ENCODE measurements around the gene CMC2.

Gene CMC2

DNA sequence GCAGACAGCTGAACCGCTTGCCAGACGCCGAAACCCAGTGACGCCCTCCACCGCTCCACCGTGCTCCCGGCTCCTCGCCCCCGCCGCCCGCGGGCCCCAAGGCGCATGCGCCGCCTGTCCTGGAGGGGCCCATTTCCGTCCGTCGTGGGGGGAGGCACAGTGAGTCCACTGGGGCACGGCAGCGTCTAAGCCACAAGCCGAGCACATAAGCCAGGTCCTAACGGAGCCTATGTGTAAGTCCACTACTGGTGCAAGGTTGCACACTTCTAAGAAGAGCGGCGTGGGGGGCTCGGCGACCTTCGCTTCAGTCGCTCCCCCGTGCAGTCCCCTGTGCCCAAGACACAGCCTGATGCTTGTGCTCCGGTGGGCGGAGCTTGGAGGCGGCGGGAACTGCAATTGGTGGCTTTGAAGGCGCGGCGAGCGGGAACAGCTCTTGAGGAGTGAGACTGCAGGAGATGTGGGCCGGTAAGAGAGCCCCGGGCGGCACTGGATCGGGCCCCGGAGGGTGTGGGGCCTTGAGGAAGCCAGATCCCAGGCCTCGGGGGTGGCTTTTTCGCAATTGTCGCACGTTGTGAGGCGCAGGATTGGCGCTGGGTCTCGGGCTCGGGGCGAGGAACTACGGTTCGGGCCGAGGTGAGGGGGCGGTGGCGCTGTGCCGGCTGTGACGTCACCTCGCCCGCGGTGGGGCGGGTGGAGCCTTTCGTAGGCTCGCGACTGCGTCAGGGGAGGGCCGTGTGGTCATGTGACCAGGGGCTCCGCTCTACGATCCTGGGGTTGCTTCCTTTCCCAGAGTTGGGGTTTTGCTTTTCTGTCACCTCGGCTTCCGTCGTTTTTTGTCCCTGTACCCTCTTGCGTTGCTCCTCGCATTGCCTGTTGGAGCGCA, at the start of gene CMC2, which contains the start of gene CENPN:
Gene CMC2, minus strand, starts transcription at position 73 of the 883 bp plus-strand sequence. CDS start 9,491 bp downstream, outside the sequence.
Gene CENPN, plus strand, starts transcription at position 402 of the 883 bp plus-strand sequence. CDS start 4,726 bp downstream, outside the sequence.
- DNase-seq, result peak; percentile 99

DNA sequence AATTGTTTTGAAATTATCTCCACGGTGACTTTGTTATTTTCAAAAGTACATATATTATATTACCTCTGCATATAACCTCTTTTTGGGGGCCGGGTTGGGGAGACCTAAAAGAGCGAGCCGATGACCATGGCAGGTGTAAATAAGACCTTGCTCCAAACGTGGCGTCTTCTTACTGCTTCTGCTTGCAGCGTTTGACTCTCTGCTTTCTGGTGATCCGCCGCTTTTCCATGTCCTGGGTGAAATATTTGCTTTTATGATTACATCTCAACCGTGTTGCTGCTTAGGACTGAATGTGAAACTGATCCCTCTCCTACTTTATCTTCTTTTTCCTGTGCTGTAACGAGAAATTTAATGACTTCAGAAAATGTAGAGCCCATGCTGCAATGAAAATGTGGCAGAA, 47.1 kb upstream of the CMC2 start:
- no peak for DNase-seq

DNA sequence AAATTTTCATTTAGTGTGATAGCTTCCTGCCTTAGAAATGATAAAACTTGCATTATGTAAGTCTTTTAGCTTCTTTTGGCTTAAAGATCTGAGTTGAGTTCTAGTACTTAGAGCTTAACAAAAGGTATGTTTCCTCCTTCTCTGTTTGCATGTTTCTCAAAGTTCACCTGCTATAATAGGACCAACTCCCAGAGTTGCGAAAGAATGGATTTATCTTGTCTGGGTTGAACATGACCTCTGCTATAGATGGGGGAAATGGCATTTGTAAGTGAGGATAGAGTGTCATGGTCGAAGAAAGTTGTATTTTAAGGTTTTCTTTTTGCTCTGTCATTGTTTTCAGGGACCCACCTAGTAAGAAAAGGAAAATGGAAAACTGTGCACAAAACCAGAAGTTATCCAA, 36.1 kb upstream of the CMC2 start:
- DNase-seq, result no peak

DNA sequence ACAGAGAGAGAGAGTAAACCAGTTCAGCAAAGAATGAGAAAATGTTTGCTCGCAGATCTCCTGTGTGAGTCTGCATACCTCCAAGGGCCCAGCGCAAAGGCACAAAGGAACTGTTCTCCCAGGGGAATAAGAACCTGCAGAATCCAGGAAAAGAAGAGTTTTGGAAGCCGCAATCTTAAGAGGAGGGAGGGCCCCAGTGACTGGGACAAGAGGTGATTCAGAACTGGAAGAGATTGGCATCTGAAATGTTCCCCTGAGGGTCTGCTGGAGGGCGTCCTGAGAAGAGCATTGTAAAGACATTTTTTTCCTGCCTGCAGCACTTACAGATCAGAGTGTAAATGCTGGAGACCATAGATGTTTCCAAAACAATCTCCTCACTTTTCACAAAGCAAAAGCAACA, 35.0 kb upstream of the CMC2 start:
- no peak for DNase-seq

DNA sequence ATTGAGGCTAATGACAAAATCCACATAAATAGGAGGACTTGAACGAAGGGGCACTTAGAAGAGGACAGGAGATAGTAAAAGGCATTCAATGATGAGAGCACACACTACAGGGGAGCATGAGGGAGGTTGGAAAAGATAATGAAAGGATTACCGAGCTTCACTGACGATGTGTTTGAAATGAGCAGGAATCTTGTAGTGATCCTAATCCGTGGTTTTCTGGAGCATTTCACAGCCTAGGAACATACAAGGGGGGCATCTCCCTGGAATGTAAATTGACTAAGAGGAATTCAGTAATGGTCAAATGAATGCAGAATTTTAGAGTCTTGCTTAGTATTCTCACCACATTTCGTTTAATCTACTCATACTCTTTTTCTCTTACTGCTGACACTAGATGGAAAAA, 34.2 kb upstream of the CMC2 start:
- DNase-seq, result no peak

DNA sequence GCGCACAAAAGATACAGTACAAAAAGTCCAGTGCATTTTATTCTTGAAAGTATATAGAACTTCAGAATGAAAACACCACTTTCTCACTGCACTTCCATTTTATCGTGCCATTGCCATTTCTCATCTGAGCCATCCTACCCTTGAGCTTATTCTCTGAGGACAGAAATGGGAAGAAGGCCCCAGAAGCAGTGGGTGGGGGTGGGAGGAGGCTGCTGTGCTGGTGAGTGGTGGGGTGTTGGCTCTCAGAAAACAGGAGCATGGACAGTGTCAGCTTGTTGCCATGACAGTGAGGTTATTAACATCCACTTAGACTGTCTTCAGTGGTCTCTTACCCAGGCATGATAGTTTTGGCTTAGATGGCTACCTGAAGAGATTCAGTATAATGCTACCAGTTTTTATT, 33.4 kb upstream of the CMC2 start:
- no peak for DNase-seq

DNA sequence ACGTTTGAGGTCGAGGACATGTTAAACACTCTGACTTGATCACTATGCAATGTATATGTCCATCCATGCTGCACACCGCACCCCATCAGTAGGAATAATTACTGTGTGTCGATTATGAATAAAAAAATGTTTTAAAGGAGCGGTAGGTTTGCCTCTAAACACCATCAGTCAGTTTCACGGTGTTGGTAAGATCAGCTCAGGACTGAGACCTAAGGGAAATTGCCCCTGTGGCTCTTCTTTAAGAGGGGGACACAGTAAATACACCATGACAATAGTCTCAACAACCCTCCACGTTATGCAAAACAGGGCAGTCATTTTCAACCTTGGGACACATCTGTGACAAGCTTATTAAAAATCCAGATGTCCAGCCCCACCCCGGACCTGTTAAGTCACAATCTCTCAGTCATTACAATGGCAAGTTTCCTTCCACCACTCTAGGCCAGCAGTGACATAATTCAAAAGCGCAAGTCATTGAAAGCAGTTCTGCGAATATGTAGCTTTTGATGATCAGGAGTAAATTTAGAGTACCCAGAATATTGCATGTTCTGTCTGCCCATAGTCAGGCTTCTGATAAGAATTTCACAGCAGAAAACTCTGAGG, 30.2 kb upstream of the CMC2 start:
- DNase-seq, result no peak

DNA sequence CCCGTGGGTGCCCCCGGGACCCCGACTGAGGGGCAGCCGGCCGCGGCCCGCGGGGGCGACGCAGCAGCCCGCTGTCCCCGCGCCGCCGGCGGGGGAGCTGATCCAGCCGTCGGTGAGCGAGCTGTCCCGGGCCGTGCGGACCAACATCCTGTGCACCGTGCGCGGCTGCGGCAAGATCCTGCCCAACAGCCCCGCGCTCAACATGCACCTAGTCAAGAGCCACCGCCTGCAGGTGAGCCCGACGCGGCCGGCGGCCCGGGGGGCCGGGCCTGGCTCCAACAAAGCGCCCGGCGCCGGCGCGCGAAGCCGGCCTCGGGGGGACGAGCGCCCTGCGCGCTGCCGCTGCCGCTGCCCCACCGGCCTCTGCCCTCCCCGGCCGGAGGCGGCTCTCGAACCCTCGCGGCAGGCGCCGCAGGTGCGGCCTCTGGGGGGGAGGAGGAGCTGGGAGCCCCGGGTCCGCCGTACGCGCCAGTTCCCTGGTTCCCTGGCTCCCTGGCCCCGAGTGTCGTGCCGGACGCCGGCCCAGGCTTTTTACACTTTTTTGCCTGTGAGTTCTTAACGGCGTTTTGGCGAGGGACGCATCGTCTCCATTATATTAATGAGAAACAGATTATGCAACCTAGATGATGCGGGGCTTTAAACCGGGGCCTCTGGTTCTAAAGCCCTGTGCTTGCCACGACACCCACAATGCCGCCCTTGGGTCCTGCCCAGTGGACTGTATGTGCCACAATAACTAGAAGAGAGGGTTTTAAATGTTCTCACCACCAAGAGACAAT, 29.5 kb upstream of the CMC2 start:
- DNase-seq, result no peak

DNA sequence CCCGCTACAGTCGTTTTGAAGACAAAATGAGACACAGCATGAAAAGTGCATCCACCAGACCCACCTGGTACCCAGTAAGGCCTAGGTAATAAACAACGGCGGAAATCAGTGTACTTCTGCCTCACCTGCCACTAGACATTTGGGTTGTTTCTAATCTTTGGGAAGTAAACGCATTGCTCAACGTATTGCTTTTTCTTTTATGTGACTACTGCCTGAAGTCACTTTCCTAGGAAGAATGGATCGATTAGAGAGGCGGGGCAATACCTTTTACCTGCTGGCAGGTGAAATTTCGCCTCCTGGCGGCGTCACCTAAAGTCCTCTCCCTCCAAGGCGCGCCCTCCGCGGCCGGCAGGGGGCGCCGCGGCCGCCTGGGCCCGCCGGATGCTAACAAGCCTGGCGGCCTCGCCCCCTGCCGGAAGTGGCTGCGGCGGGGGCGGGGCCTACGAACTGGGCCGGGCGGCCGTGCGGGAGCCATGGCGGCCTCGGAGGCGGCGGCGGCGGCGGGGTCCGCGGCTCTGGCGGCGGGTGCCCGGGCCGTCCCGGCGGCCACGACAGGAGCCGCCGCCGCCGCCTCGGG, 28.8 kb upstream of the CMC2 start, which contains the start of gene ATMIN:
Gene ATMIN, plus strand, starts transcription at position 445 of the 577 bp plus-strand sequence. Its CDS starts 29 bp downstream, at position 474.
- peak; percentile 90 for DNase-seq

DNA sequence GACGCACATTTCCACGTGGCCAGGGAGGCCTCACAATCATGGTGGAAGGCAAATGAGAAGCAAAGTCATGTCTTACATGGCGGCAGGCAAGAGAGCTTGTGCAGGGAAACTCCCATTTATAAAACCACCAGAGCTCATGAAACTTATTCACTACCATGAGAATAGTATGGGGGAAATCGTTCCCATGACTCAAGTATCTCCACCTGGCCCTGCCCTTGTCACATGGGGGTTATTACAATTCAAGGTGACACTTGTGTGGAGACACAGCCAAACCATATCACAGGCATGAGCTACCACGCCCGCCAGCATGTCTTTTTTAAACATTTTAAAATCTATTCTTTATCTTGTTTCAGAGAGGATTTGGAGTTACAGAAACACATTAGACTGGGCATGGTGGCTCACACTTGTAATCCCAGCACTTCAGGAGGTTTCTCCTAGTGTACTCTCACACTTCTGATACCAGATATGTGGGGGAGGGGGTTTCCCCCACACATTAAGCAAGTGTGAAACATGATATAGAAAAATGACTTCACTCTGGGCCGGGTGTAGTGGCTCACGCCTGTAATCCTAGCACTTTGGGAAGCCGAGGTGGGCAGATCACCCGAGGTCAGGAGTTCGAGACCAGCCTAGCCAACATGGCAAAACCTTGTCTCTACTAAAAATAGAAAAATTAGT, 23.4 kb upstream of the CMC2 start:
- no peak for DNase-seq

DNA sequence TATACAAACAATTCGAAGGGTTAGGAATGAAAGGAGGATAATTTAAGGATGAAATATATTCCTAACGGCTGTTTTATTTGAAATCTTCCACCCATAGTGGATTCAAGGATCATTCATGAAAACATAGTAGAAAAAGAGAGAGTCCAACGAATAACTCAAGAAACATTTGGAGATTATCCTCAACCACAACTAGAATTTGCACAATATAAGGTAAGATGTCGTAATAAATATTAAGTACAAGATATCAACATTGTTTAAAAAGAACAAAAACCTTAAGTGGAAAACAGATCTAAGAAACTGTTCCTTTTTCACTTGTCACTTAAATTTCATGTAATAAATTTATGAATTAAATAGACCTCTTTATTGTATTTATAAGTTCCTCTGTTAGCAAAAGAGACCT, 19.7 kb upstream of the CMC2 start:
- no peak for DNase-seq

DNA sequence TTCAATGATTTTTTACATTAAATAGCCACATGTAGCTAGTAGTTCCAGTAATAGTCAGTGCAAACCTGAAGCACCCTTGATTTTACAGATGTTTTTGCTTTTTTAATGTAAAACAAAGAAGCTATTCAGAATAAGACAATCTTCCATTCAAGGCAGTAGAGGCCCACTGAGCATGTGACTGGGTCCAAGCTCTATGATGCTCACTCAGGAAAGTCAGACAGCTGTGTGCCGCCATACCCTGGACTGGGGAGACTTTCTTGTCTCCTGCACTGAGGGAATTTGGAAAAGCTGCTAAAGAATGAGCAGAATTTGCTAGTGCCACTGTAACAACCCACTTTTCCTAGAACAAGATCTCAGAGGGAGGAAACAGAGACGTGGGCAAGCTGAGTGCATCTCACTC, 11.8 kb upstream of the CMC2 start:
- DNase-seq, result no peak

DNA sequence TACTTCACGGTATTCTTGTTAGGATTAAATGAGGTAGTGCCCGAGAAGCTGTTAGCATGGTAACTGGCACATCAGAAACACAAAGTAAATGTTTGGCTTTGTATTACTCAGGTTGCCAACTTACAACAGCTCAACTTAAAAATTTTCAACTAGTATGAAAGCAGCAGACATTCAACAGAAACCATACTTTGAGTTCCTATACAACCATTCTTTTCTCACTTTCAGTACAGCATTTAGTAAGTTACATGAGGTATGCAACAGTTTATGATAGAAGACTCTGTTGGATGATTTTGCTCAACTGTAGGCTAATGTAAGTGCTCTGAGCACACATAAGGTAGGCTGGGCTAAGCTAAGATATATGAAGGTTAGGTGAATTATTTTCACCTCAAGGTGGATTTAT, 8.0 kb upstream of the CMC2 start:
- no peak for DNase-seq

DNA sequence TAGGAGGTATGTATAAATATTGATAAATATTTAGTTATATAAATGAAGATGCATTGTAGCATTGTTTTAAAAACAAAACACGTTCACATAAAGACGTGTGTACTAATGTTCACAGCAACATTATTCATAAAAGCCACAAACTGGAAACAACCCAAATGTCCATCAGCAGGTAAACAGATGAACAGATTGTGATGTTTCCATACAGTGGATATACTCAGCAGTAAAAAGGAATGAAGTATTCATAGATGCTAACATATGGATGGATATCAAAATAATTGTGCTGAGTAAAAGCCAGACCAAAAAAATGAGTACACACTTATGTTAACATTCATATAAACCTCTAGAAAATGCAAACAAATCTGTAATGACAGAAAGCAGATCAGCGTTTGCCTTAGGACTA, 6.3 kb upstream of the CMC2 start:
- DNase-seq, result no peak

DNA sequence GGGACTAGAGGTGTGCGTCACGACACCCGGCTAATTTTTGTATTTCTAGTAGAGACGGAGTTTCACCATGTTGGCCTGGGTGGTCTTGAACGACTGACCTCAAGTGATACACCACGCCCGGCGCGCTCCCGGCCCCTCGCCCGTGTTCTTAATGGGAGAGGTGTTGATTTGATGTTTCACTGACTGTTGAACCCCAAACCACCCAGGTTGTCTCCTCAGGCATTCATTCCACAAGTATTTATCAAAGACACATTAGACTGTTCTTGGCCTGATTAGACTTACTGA, 1.8 kb upstream of the CMC2 start:
- DNase-seq, result peak; percentile 45

DNA sequence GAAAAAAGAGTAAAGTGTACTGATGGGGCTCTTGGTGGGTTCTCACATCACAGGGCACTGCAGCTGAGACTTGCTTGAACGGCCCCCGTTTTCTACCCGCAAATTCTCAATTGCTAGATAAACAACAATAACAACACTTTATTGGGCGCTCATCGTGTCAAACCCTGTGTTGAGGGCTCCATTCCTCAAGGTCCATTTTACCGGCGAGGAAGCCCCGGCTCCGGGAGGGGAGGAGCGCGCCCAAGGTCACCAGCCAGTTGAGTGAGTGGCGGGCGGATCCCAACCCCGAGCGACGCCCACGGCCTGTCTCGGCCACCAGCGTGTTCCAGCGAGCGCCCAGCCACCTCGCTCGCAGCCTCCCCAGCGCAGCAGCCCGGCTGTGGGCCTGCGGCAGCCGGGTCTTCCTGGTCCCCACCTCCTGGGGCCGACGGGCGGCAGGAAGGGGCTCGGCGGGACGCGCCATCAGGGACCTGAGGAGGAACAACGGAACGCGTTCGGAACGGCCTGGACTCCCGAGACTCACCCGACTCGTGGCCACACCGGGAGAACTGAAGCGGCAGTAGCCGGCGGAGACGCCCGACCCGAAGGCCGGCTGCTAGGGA, 373 bp downstream of the CMC2 start:
- no peak for DNase-seq

DNA sequence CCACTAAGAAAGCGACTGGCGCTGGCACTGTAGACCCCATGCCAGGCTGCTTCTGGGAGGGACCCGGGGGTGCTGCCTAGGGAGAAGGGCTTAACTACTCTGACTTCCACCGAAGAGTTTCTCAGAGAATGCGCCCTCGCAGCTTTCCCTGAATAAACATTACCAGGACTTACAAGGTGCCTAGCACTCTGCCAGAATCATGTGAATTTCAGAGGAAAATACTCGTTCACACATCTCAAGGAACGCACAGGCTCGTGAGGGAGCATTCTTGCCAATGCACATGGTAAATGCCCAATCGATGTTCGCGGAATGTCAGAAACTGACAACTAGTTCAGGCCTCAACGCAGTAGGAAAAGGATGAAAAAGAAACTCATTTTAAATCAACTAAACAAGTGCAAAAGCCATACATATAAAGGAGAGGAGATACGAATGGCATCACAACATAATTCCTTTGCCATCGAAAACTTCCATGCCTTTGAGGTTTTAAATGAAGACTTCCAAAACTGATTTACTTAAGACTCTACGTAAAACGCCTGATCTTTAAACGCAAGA, 999 bp downstream of the CMC2 start:
- DNase-seq, result no peak

DNA sequence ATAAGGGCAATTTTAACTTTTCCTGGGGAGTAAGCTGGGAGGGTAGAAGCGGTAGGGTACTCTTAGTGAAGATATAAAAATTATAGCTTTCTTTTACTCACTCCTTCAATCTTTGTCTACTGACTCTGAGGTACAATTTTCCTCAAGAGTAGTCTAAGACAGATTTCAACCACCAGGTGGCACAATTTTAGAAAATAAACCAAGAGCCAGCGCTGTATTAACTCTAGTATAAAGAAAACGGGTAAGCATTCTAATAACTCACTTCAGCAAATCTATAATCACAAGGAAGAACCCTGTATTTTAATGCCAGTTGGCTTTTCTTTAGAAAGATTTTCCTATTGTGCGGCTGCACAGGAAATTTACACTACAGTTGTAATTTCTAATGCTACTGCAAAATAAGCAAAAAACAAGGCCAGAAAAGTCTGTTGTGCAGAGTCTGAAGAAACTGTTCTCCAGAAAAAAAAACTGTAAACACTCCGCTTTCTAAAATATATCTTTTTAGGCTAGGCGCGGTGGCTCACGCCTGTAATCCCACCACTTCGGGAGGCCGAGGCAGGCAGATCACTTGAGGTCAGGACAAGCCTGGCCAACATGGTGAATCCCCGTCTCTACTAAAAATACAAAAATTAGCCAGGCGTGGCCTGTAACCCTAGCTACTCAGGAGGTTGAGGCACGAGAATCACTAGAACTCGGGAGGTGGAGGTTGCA, 1.9 kb downstream of the CMC2 start:
- DNase-seq, result no peak

DNA sequence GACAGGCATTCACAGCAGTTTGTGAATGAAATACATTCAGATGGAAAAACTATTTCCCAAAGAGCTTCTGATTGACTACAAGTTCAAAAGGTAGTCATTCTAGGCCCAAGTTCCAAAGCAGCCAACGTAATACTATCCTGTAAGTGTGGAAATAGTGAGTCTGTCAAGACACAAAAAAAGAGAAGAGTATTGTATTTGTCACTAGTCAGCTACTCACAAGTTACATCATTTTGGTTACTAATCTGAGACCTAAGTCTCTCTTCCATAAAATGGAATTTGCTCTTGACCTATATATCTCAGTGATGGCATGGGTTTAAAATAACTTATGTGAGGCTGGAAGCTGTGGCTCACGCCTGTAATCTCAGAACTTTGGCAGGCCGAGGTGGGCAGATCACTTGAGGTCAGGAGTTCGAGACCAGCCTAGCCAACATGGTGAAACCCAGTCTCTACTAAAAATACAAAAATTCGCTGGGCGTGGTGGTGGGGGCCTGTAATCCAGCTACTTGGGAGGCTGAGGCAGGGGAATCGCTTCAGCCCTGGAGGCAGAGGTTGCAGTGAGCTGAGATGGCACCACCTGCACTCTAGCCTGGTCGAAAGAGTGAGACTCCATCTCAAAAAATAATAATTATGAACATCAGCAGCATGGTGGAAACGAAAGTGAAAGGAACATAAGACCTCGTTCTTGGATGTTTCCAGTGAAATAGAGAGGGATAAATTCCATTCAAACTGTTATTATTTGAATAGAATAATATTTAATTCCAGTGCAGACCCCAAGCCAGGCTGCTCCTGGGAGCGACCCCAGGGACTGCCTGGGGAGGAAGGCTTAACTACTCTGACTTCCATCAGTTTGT, 2.9 kb downstream of the CMC2 start:
- no peak for DNase-seq

DNA sequence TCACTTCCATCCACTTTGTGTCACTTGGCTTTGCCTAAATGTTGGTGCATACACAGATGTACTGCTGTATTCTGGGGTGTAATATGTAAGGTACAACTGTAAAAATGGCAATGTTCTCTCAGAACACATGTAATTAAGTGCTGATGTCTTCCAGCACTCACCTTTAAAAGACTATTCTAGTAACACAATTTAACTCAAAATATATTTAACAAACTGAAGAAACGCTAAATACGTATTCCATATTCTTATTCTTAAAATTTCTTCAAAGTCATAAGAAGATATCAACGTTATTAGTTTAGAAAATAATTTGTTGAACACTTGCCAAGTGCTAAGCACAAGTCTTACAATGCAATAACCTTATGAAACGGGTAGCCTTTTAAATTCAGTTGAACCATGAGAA, 3.6 kb downstream of the CMC2 start:
- no peak for DNase-seq

Data from right forelimb (tissue), 1 donor.